ENCODE results near the gene HOXD3.

Gene HOXD3

GRCh38 chr2:176161825-176162626 lies 4.9 kb downstream of the HOXD3 start:
- no peak for TF ChIP-seq CTCF (IDR thresholded peaks at IDR 0.05; ENCODE audit: extremely low read depth, missing control alignments)
- DNase-seq (ENCODE audit: low spot score), result no peak

DNA sequence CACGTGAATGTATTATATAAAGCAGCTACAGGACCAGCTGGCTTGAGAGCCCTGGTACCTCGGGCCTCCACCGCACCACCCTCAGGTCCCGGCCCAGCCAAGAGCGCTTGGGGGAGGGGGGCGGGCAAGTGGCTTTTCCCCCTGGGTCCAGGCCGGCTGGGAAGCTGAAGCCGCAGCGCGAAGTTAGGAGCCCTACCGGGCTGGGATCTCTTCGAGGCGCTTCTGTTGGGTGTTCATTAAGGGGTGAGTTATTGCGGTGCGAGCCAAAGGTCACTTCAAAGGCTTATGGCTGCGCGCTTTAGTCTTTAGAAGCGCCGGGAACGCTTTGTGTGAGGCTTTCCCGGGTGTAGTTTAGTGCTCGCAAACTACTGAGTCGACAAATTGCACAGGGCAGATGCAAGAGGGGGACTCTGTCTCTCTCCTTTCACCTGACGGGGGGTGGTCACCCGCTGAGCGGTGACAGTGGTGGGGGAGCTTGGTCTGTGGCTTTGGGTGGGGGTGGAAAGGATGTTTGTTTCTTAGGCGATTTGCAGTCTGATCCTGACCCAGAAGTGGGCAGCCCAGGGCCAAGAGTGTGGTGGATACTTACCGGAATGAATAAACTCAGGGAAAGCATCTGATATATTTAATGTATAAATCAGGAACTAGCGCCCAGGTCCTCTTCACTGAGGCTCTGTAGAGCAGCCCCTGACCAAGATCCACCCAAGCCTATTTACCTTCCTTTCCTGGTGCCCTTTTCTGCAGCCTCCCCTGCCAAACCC lies 6.0 kb downstream of the HOXD3 start:
- no peak for DNase-seq (ENCODE audit: low spot score)
- TF ChIP-seq CTCF (IDR thresholded peaks at IDR 0.05; ENCODE audit: extremely low read depth, missing control alignments), result no peak

- DNase-seq (ENCODE audit: low spot score), result no peak
- no peak for TF ChIP-seq CTCF (IDR thresholded peaks at IDR 0.05; ENCODE audit: extremely low read depth, missing control alignments)
Observed at GRCh38 chr2:176163672-176164056, 6.6 kb downstream of the HOXD3 start.

- no peak for TF ChIP-seq CTCF (IDR thresholded peaks at IDR 0.05; ENCODE audit: extremely low read depth, missing control alignments)
- DNase-seq (ENCODE audit: low spot score), result no peak
Observed at GRCh38 chr2:176164201-176164600, 7.1 kb downstream of the HOXD3 start.

- DNase-seq (ENCODE audit: low spot score), result no peak
- no peak for TF ChIP-seq CTCF (IDR thresholded peaks at IDR 0.05; ENCODE audit: extremely low read depth, missing control alignments)
Observed at GRCh38 chr2:176164611-176165369, 7.7 kb downstream of the HOXD3 start.

- no peak for TF ChIP-seq CTCF (IDR thresholded peaks at IDR 0.05; ENCODE audit: extremely low read depth, missing control alignments)
- DNase-seq (ENCODE audit: low spot score), result no peak
Observed at GRCh38 chr2:176165370-176166050, 8.4 kb downstream of the HOXD3 start.

Data from GM20000 (cell line).